Retinal pigment epithelial cell (primary cell): Measurements from ENCODE around the gene ARHGAP12.

Source experiments
- DNase-seq: peaks from one replicate; pipeline ENCODE4 v3.0.0-alpha.2; 2010; ENCODE audit warnings: low read depth
- H3K4me3 ChIP-seq: 2 replicates; pipeline ENCODE4 v1.5.1; 2011; ENCODE audit warnings: mild to moderate bottlenecking, low read length, control low read depth, moderate library complexity
- CTCF ChIP-seq: conservative IDR thresholded peaks from 2 replicates; pipeline ENCODE4 v1.5.1; 2011; ENCODE audit warnings: low read depth, low read length, control low read depth, inconsistent platforms

ARHGAP12 gene

GRCh38 chr10:31760674-31761081 is 168.0 kb downstream of the ARHGAP12 start:
- DNase-seq, result no peak
- peak overlapping the region; percentile 27 for H3K4me3 ChIP-seq
- no peak for TF ChIP-seq CTCF

- H3K4me3 ChIP-seq, result peak overlapping the region; percentile 80
- DNase-seq, result peak; percentile 98
- TF ChIP-seq CTCF, result no peak
Observed at GRCh38 chr10:31759799-31760626, 168.6 kb downstream of the ARHGAP12 start.

- no peak for TF ChIP-seq CTCF
- peak overlapping the region; percentile 80 for H3K4me3 ChIP-seq
- no peak for DNase-seq
Observed at GRCh38 chr10:31759124-31759798, 169.4 kb downstream of the ARHGAP12 start.

GRCh38 chr10:31758495-31758894 is 170.1 kb downstream of the ARHGAP12 start:
- no peak overlapping the region for H3K4me3 ChIP-seq
- no peak for DNase-seq
- no peak for TF ChIP-seq CTCF

- TF ChIP-seq CTCF, result no peak
Observed at GRCh38 chr10:31757831-31758230, 170.8 kb downstream of the ARHGAP12 start.

GRCh38 chr10:31757386-31757791 is 171.2 kb downstream of the ARHGAP12 start:
- no peak for DNase-seq
- no peak overlapping the region for H3K4me3 ChIP-seq
- no peak for TF ChIP-seq CTCF

More at GRCh38 chr10:31757831-31758230, 170.8 kb downstream of the ARHGAP12 start:
- no peak for DNase-seq
- no peak overlapping the region for H3K4me3 ChIP-seq
